HEK293T (cell line): ENCODE results near the gene HMX1.

Experiments used
- CTCF ChIA-PET: fragments of 350-600 bp; formaldehyde crosslinking; extraction: SDS; loops from one replicate; lab custom pipeline; 2021; ENCODE audit warnings: antibody characterized with exemption, inconsistent platforms; lab: Yijun Ruan, JAX
- POLR2A ChIA-PET: fragments of 350-600 bp; formaldehyde crosslinking; extraction: SDS; loops from one replicate; lab custom pipeline; 2020; ENCODE audit warnings: antibody characterized with exemption, inconsistent platforms; lab: Yijun Ruan, JAX
- DNase-seq: peaks from one replicate; pipeline ENCODE4 v3.0.0; 2012; ENCODE audit warnings: mixed read lengths; ENCODE audit errors: extremely low spot score
- ARNT ChIP-seq: fragments of 450-650 bp; IDR thresholded peaks from 2 replicates; pipeline ENCODE4 v1.6.1; 2017; ENCODE audit warnings: mild to moderate bottlenecking
- BHLHE40 ChIP-seq: fragments of 450-650 bp; IDR thresholded peaks from 2 replicates; pipeline ENCODE4 v1.6.1; 2016; ENCODE audit warnings: mild to moderate bottlenecking, moderate library complexity, borderline replicate concordance
- CTBP1 ChIP-seq: fragments of 450-650 bp; IDR thresholded peaks from 2 replicates; pipeline ENCODE4 v1.6.1; 2016; ENCODE audit warnings: borderline replicate concordance
- ELF4 ChIP-seq: fragments of 450-650 bp; IDR thresholded peaks from 2 replicates; pipeline ENCODE4 v1.6.1; 2017; ENCODE audit warnings: antibody characterized with exemption
- FOXA1 ChIP-seq: fragments of 450-650 bp; IDR thresholded peaks from 2 replicates; pipeline ENCODE4 v1.6.1; 2016; ENCODE audit warnings: mild to moderate bottlenecking
- FOXK2 ChIP-seq: fragments of 450-650 bp; IDR thresholded peaks from 2 replicates; pipeline ENCODE4 v1.6.1; 2016; ENCODE audit warnings: mild to moderate bottlenecking
- FOXM1 ChIP-seq: fragments of 450-650 bp; IDR thresholded peaks from 2 replicates; pipeline ENCODE4 v1.6.1; 2017; ENCODE audit warnings: mild to moderate bottlenecking, borderline replicate concordance
- HDGF ChIP-seq: fragments of 450-650 bp; IDR thresholded peaks from 2 replicates; pipeline ENCODE4 v1.6.1; 2017; ENCODE audit warnings: antibody characterized with exemption, borderline replicate concordance
- L3MBTL2 ChIP-seq: fragments of 450-650 bp; conservative IDR thresholded peaks from 2 replicates; pipeline ENCODE4 v1.6.1; 2016; ENCODE audit warnings: mild to moderate bottlenecking
- LEF1 ChIP-seq: fragments of 450-650 bp; IDR thresholded peaks from 2 replicates; pipeline ENCODE4 v1.6.1; 2017; ENCODE audit warnings: mild to moderate bottlenecking, borderline replicate concordance
- NFRKB ChIP-seq: fragments of 450-650 bp; IDR thresholded peaks from 2 replicates; pipeline ENCODE4 v1.6.1; 2016; ENCODE audit warnings: mild to moderate bottlenecking, moderate library complexity
- SP1 ChIP-seq: fragments of 450-650 bp; IDR thresholded peaks from 2 replicates; pipeline ENCODE4 v1.6.1; 2017
- SUZ12 ChIP-seq: fragments of 450-650 bp; IDR thresholded peaks from 2 replicates; pipeline ENCODE4 v1.6.1; 2016; ENCODE audit warnings: mild to moderate bottlenecking
- TARDBP ChIP-seq: fragments of 450-650 bp; IDR thresholded peaks from 2 replicates; pipeline ENCODE4 v1.6.1; 2016
- ZNF384 ChIP-seq: fragments of 450-650 bp; IDR thresholded peaks from 2 replicates; pipeline ENCODE4 v1.6.1; 2016
- TF ChIP-seq, protein P1 (sequence below): fragments of 450-650 bp; IDR thresholded peaks from 2 replicates; pipeline ENCODE4 v1.6.1; 2016

Gene HMX1

GRCh38 chr4:8879574-8879973 lies 7.9 kb upstream of the HMX1 start:
- no peak for DNase-seq
- ChIA-PET POLR2A (no interaction called here), CTCF (no interaction called here)

GRCh38 chr4:8878421-8878820 lies 6.8 kb upstream of the HMX1 start:
- ChIA-PET POLR2A (no interaction called here), CTCF (no interaction called here)
- TF ChIP-seq TARDBP (no peak), FOXK2 (no peak)
- TF ChIP-seq, protein P1, sequence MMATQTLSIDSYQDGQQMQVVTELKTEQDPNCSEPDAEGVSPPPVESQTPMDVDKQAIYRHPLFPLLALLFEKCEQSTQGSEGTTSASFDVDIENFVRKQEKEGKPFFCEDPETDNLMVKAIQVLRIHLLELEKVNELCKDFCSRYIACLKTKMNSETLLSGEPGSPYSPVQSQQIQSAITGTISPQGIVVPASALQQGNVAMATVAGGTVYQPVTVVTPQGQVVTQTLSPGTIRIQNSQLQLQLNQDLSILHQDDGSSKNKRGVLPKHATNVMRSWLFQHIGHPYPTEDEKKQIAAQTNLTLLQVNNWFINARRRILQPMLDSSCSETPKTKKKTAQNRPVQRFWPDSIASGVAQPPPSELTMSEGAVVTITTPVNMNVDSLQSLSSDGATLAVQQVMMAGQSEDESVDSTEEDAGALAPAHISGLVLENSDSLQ: no peak
- DNase-seq: no peak

More at GRCh38 chr4:8879574-8879973, 7.9 kb upstream of the HMX1 start:
- TF ChIP-seq ELF4 (no peak), ZNF384 (no peak)

- CTCF ChIA-PET: no interaction called here
- POLR2A ChIA-PET: no interaction called here
- no peak for DNase-seq
- TF ChIP-seq FOXA1 (no peak), NFRKB (no peak), LEF1 (no peak), TARDBP (no peak), SP1 (no peak), ZNF384 (no peak), ARNT (no peak)
These were observed 6.1 kb upstream of the HMX1 start for GRCh38 chr4:8877780-8878040.

DNA sequence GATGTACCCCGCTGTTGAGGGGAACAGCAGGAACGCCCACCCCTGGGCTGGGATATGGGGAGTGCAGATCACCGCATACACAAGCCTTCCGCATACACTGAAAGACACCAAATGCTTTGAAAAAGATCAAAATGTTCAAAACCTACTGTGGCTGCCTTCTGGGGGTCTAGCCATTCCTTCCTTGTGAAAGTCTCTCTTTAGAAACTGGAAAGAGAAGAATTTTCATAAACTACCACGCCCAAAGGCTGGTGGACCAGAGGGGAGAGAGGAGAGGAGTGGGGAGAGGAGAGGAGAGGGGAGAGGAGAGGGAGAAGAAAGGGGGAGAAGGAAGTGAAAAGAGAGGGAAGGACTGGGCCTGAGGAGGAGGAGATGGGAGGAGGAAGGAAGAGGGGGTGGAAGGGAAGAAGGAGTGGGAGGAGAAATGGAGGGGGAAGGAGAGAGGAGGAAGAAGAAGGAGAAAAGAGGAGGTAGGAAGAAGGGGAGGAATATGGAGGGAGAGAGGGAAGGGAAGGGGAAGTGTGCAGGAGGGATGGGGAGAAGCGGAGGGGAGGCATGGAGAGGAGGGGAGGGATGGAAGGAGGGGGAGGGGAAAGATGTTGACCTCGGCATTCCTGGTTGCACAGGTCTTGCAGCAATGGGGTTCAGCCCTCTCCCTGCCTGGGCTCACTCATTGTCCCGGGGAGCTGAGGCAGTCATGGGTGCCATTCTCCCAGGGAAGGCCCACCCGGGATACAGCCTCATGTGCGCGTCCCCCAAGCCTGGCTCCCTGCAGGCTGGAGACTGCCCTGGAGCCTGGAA lies 5.5 kb upstream of the HMX1 start:
- DNase-seq: no peak
- no peak for TF ChIP-seq L3MBTL2
- no peak for TF ChIP-seq CTBP1
- ChIA-PET POLR2A (interaction anchor here (1.3 kb wide), 1 partner anchor 29 kb away, joined by 4 read pairs; no protein-coding TSS in a partner anchor), CTCF (no interaction called here)

GRCh38 chr4:8874896-8875680 lies 3.4 kb upstream of the HMX1 start:
- ChIA-PET POLR2A (interaction anchor here (1.3 kb wide), 1 partner anchor 19 kb away, joined by 4 read pairs; no protein-coding TSS in a partner anchor), CTCF (interaction anchor here (1.0 kb wide), 1 partner anchor 187 kb away, joined by 4 read pairs; no protein-coding TSS in a partner anchor)
- TF ChIP-seq TARDBP: no peak
- TF ChIP-seq, protein P1: no peak
- no peak for TF ChIP-seq CTBP1
- no peak for TF ChIP-seq SP1
- no peak for TF ChIP-seq ELF4
- no peak for TF ChIP-seq NFRKB
- TF ChIP-seq ZNF384: no peak
- TF ChIP-seq L3MBTL2: no peak
- TF ChIP-seq SUZ12: no peak
- TF ChIP-seq FOXA1: no peak
- no peak for TF ChIP-seq FOXK2
- no peak for TF ChIP-seq HDGF
- no peak for TF ChIP-seq ARNT
- no peak for TF ChIP-seq FOXM1
- TF ChIP-seq BHLHE40: no peak
- TF ChIP-seq LEF1: no peak

GRCh38 chr4:8874003-8874895 lies 2.6 kb upstream of the HMX1 start:
- CTCF ChIA-PET: no interaction called here
- TF ChIP-seq ARNT (no peak), FOXK2 (no peak), CTBP1 (no peak)
- no peak for DNase-seq
- POLR2A ChIA-PET: no interaction called here

More at GRCh38 chr4:8874896-8875680, 3.4 kb upstream of the HMX1 start:
- DNase-seq: no peak
